Subcutaneous abdominal adipose tissue (tissue), 5 donors: ENCODE data around the gene DGKB.

ENCODE experiments used
- H3K27ac ChIP-seq: one replicate; pipeline ENCODE4 v1.7.0; 2013; ENCODE audit warnings: low read depth, mild to moderate bottlenecking, inconsistent platforms, low read length, moderate library complexity
- H3K27me3 ChIP-seq, 5 donors: one replicate each; pipeline ENCODE4 v1.7.0; 2013; ENCODE audit warnings: low read length in 5 of 5, inconsistent platforms in 1 of 5; ENCODE audit not compliant: control insufficient read depth in 5 of 5, insufficient read depth in 4 of 5
- H3K36me3 ChIP-seq, 5 donors: one replicate each; pipeline ENCODE4 v1.7.0; 2013; ENCODE audit warnings: low read length in 5 of 5; ENCODE audit not compliant: control insufficient read depth in 5 of 5, insufficient read depth in 5 of 5
- H3K4me1 ChIP-seq, 5 donors: one replicate each; pipeline ENCODE4 v1.7.0; 2013; ENCODE audit warnings: low read length in 5 of 5, mild to moderate bottlenecking in 3 of 5, moderate library complexity in 1 of 5; ENCODE audit not compliant: control insufficient read depth in 5 of 5, insufficient read depth in 5 of 5
- H3K4me3 ChIP-seq, 5 donors: one replicate each; pipeline ENCODE4 v1.7.0; 2013; ENCODE audit warnings: low read length in 5 of 5, low read depth in 1 of 5
- H3K9ac ChIP-seq, 5 donors: one replicate each; pipeline ENCODE4 v1.7.0; 2013; ENCODE audit warnings: low read length in 5 of 5, mild to moderate bottlenecking in 4 of 5, moderate library complexity in 3 of 5
- H3K9me3 ChIP-seq, 5 donors: one replicate each; pipeline ENCODE4 v1.7.0; 2013; ENCODE audit warnings: low read length in 5 of 5; ENCODE audit not compliant: control insufficient read depth in 5 of 5
- donor health status: healthy.
- donor health status: healthy.
- donor health status: healthy.
- donor health status: healthy.
- donor health status: healthy.

The DGKB gene

DNA sequence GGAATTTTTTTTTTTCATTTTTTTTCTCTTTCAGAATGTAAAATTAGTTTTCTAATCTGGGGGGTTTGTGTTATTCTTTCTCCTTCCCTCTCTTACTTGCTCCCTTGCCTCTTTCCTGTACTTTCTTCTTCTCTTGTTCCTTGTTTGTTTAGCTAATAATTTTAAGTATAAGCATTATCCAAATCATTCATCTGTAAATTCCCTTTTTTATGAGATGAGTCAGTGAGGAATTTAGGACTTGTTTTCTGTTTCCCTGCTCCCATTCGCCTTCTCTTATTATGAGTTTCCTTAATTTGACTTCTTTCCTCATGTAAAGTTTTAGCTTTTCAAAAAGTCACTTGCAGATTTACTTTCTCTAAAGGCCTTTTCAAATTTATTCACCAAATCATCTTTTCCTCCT lies 758.4 kb downstream of the DGKB start:
- Histone ChIP-seq H3K4me1 (no peaks in the 10 kb centered on the region), H3K36me3 (no peaks in the 10 kb centered on the region), H3K9ac (no peak overlapping the region), H3K4me3 (no peak overlapping the region), H3K27me3 (no peaks in the 10 kb centered on the region), H3K27ac (no peak overlapping the region), H3K9me3 (no peaks in the 10 kb centered on the region)

- Histone ChIP-seq H3K9me3 (no peaks in the 10 kb centered on the region), H3K9ac (no peak overlapping the region), H3K27ac (no peak overlapping the region), H3K27me3 (no peaks in the 10 kb centered on the region), H3K36me3 (no peaks in the 10 kb centered on the region), H3K4me1 (no peaks in the 10 kb centered on the region), H3K4me3 (no peak overlapping the region)
Measured at GRCh38 chr7:14137676-14138075, 764.9 kb downstream of the DGKB start.

GRCh38 chr7:14133752-14134151 lies 768.8 kb downstream of the DGKB start:
- no peak overlapping the region for H3K9ac ChIP-seq
- H3K9me3 ChIP-seq = no peaks in the 10 kb centered on the region
- H3K36me3 ChIP-seq = no peaks in the 10 kb centered on the region
- H3K4me1 ChIP-seq = no peaks in the 10 kb centered on the region
- H3K27me3 ChIP-seq = no peaks in the 10 kb centered on the region
- H3K27ac ChIP-seq = no peak overlapping the region
- no peak overlapping the region for H3K4me3 ChIP-seq

GRCh38 chr7:14125998-14126397 lies 776.6 kb downstream of the DGKB start:
- Histone ChIP-seq H3K4me1 (no peaks in the 10 kb centered on the region), H3K36me3 (no peaks in the 10 kb centered on the region), H3K4me3 (no peak overlapping the region), H3K27ac (no peak overlapping the region), H3K9me3 (no peaks in the 10 kb centered on the region), H3K9ac (no peak overlapping the region), H3K27me3 (no peaks in the 10 kb centered on the region)

DNA sequence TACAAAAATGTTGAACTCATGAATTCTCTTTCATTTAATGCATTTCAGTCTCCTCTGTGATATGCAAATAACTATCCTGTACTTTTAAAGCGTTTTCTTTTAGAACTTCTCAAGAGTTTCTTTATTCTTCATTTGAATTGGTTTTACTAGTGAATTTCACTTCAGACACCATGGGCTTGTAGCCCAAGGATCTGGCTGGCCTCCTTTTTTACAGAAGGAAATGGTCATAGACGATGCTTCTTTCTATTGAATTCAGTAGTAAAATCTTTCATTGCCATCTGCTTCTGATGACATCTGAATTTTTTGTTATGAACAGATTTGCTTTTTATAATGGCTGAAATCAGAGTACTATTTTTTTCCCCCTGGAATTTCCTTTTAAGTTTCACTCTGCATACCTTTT lies 777.8 kb downstream of the DGKB start:
- Histone ChIP-seq H3K27ac (no peak overlapping the region), H3K4me3 (no peak overlapping the region), H3K27me3 (no peaks in the 10 kb centered on the region), H3K4me1 (no peaks in the 10 kb centered on the region), H3K9me3 (no peaks in the 10 kb centered on the region), H3K9ac (no peak overlapping the region), H3K36me3 (no peaks in the 10 kb centered on the region)

- Histone ChIP-seq H3K36me3 (no peaks in the 10 kb centered on the region), H3K4me1 (no peaks in the 10 kb centered on the region)
Measured at GRCh38 chr7:14123923-14124322, 778.6 kb downstream of the DGKB start.

GRCh38 chr7:14115701-14116100 lies 786.9 kb downstream of the DGKB start:
- H3K36me3 ChIP-seq = no peaks in the 10 kb centered on the region
- no peak overlapping the region for H3K27ac ChIP-seq
- no peak overlapping the region for H3K9ac ChIP-seq
- H3K4me1 ChIP-seq = no peaks in the 10 kb centered on the region
- H3K4me3 ChIP-seq = no peak overlapping the region
- H3K9me3 ChIP-seq = no peaks in the 10 kb centered on the region
- no peaks in the 10 kb centered on the region for H3K27me3 ChIP-seq

More at GRCh38 chr7:14123923-14124322, 778.6 kb downstream of the DGKB start:
- Histone ChIP-seq H3K27me3 (no peaks in the 10 kb centered on the region), H3K9me3 (no peaks in the 10 kb centered on the region), H3K9ac (no peak overlapping the region), H3K4me3 (no peak overlapping the region), H3K27ac (no peak overlapping the region)

GRCh38 chr7:14104861-14105260 lies 797.7 kb downstream of the DGKB start:
- H3K27ac ChIP-seq = no peak overlapping the region
- no peak overlapping the region for H3K9ac ChIP-seq
- no peaks in the 10 kb centered on the region for H3K27me3 ChIP-seq
- H3K4me1 ChIP-seq = no peaks in the 10 kb centered on the region
- no peak overlapping the region for H3K4me3 ChIP-seq
- no peaks in the 10 kb centered on the region for H3K9me3 ChIP-seq
- no peaks in the 10 kb centered on the region for H3K36me3 ChIP-seq

DNA sequence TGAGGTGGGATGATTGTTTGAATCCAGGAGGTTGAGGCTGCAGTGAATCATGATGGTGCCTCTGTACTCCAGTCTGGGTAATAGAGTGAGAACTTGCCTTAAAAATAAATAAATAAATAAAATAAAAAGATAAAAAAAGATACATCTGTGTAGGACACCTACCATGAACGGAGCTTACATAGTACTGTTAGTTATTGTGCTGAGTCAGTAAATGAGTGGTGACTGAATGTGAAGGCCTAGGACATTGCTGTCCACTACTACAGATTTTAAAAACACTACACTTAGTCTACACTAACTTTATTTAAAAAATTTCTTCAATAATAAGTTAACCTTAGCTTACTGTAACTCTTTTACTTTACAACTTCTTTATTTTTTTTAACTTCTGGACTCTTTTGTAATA lies 806.4 kb downstream of the DGKB start:
- no peaks in the 10 kb centered on the region for H3K36me3 ChIP-seq
- H3K27me3 ChIP-seq = no peaks in the 10 kb centered on the region
- no peak overlapping the region for H3K27ac ChIP-seq
- no peaks in the 10 kb centered on the region for H3K9me3 ChIP-seq
- H3K4me3 ChIP-seq = no peak overlapping the region
- H3K9ac ChIP-seq = no peak overlapping the region
- H3K4me1 ChIP-seq = no peaks in the 10 kb centered on the region

GRCh38 chr7:14095233-14095950 lies 807.2 kb downstream of the DGKB start:
- no peak overlapping the region for H3K27ac ChIP-seq
- H3K36me3 ChIP-seq = no peaks in the 10 kb centered on the region
- no peaks in the 10 kb centered on the region for H3K27me3 ChIP-seq
- H3K9me3 ChIP-seq = no peaks in the 10 kb centered on the region
- no peak overlapping the region for H3K4me3 ChIP-seq
- no peaks in the 10 kb centered on the region for H3K4me1 ChIP-seq
- H3K9ac ChIP-seq = no peak overlapping the region
